Upper lobe of left lung (tissue), 6 donors: ENCODE data around the gene IDI1. TPM values are rescaled to one million over a fixed set of nuclear protein-coding genes. Genes with fewer than 3 reads are reported as not detected.

Experiments
- ATAC-seq, 2 donors: fragments of 200-7000 bp; cut with Tn5 transposase; one replicate each; pipeline ENCODE4 v1.9.1; 2022; ENCODE audit warnings: mild to moderate bottlenecking in 2 of 2, moderate library complexity in 2 of 2; ENCODE audit not compliant: low FRiP score in 2 of 2
- DNase-seq, 2 donors: peaks; one replicate each; pipeline ENCODE4 v3.0.0-alpha.2; 2019 to 2020
- H3K27ac ChIP-seq, 4 donors: fragments of 200-600 bp; sonication (generic); one replicate each; pipeline ENCODE4 v1.5.1; 2016 to 2019
- H3K27me3 ChIP-seq, 4 donors: fragments of 200-600 bp; sonication (generic); one replicate each; pipeline ENCODE4 v1.5.1; 2017 to 2019
- H3K36me3 ChIP-seq, 4 donors: fragments of 200-600 bp; sonication (generic); one replicate each; pipeline ENCODE4 v1.5.1; 2016 to 2019
- H3K4me1 ChIP-seq, 4 donors: fragments of 200-600 bp; sonication (generic); one replicate each; pipeline ENCODE4 v1.5.1; 2018 to 2019
- H3K4me3 ChIP-seq, 4 donors: fragments of 200-600 bp; sonication (generic); one replicate each; pipeline ENCODE4 v1.5.1; 2017 to 2019; ENCODE audit warnings: mild to moderate bottlenecking in 2 of 4, moderate library complexity in 1 of 4
- H3K9me3 ChIP-seq, 4 donors: fragments of 200-600 bp; sonication (generic); one replicate each; pipeline ENCODE4 v1.5.1; 2018 to 2019
- EP300 ChIP-seq, 4 donors: sonication (generic); formaldehyde crosslinking; IDR thresholded peaks; one replicate each; pipeline ENCODE4 v1.5.1; 2017; ENCODE audit warnings: antibody characterized with exemption in 4 of 4, control low read depth in 2 of 4
- POLR2A ChIP-seq, 4 donors: fragments of 450-650 bp; IDR thresholded peaks; one replicate each; pipeline ENCODE4 v1.5.1; 2016 to 2017; ENCODE audit warnings: antibody characterized with exemption in 4 of 4, mild to moderate bottlenecking in 2 of 4
- POLR2AphosphoS5 ChIP-seq, 2 donors: sonication (generic); formaldehyde crosslinking; IDR thresholded peaks; one replicate each; pipeline ENCODE4 v1.5.1; 2017; ENCODE audit warnings: antibody characterized with exemption in 2 of 2
- WGBS, 2 donors: methylation state at CpG; one replicate each; pipeline ENCODE4 v1.1.5; 2017 to 2018; 5-methylcytosine and 5-hydroxymethylcytosine counted together
- total RNA-seq, 6 donors: library from RNA; depleted of rRNA in 4 of 6; stranded (reverse); fragments of >200 nt in 4 of 6; gene quantifications; one replicate each; pipeline versions ENCODE4 v1.1.0 to v1.2.1, GENCODE V29; 2016 to 2021
- TF ChIP-seq, protein P1 (sequence below), 6 experiments: fragments of 450-650 bp in 4 of 6; fragments of 200-600 bp in 2 of 6; sonication (generic) in 2 of 6; IDR thresholded peaks; one replicate each; pipeline ENCODE4 v1.5.1; 2016 to 2019; ENCODE audit warnings: antibody characterized with exemption in 6 of 6
- donor health status: DM: no; HTN: no; CAD: no; lungs with moderate emphysema.
- donor health status: DM: no; HTN: yes; CAD: no; lungs with severe emphysema.

The IDI1 gene
- total RNA-seq, 6 donors from 2014 or later, result 35.6 to 100 (median 79.1) TPM

DNA sequence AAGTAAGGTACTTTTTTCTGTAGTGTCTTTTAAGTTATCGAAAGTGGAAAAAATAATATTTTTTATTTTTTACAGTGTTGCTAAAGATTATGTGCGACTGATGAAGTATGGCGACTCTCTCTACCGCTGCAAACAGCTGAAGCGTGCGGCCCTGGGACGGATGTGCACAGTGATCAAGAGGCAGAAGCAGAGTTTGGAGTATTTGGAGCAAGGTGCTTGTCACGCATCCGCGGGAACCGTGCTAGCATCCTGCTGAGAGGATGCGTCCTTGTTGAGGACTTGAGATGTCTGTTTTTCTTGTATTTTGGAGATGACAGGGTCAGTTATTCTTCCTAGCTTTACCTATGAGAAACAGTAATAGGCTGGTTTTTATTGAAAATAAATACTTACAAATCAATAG is 52.9 kb downstream of the IDI1 start:
- H3K27me3 ChIP-seq, result no peaks in the 10 kb centered on the region
- no peak overlapping the region for H3K27ac ChIP-seq
- H3K4me3 ChIP-seq, result no peak overlapping the region
- no peak for ATAC-seq
- no peaks in the 10 kb centered on the region for H3K9me3 ChIP-seq
- H3K36me3 ChIP-seq, result peaks cover 35 to 85% (median 70%) of the 10 kb centered on the region in 4 donors
- H3K4me1 ChIP-seq, result no peaks in the 10 kb centered on the region
- WGBS, 2 donors, result 96 to 98% methylated on average over 12 of the region's 12 CpGs
- no peak for DNase-seq
- no peak for TF ChIP-seq POLR2AphosphoS5 (IDR thresholded peaks at IDR 0.05)
- TF ChIP-seq, protein P1, sequence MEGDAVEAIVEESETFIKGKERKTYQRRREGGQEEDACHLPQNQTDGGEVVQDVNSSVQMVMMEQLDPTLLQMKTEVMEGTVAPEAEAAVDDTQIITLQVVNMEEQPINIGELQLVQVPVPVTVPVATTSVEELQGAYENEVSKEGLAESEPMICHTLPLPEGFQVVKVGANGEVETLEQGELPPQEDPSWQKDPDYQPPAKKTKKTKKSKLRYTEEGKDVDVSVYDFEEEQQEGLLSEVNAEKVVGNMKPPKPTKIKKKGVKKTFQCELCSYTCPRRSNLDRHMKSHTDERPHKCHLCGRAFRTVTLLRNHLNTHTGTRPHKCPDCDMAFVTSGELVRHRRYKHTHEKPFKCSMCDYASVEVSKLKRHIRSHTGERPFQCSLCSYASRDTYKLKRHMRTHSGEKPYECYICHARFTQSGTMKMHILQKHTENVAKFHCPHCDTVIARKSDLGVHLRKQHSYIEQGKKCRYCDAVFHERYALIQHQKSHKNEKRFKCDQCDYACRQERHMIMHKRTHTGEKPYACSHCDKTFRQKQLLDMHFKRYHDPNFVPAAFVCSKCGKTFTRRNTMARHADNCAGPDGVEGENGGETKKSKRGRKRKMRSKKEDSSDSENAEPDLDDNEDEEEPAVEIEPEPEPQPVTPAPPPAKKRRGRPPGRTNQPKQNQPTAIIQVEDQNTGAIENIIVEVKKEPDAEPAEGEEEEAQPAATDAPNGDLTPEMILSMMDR (IDR thresholded peaks at IDR 0.05), result no peak

DNA sequence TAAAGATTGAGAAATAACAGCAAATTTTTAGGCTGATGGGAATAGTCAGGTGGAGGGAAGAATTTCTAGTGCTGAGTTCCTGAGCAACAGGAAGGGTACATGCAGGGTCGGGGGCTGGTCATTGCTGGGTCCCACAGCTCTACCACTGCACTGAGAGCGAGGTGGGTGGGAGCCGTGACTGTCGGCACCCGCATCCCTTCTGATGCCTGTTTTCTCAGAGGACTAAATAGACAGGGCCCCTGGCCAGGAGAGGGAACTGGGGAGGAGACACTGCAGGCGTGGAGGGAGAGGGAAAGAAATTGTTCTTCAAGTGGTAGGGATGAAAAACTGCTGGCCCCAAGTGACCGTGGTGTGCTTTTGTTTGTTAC is 53.4 kb downstream of the IDI1 start:
- peaks cover 31 to 80% (median 66%) of the 10 kb centered on the region in 4 donors for H3K36me3 ChIP-seq
- no peak for DNase-seq
- TF ChIP-seq, protein P1 (IDR thresholded peaks at IDR 0.05), result no peak
- TF ChIP-seq POLR2A (IDR thresholded peaks at IDR 0.05), result no peak
- TF ChIP-seq EP300 (IDR thresholded peaks at IDR 0.05), result no peak
- TF ChIP-seq POLR2AphosphoS5 (IDR thresholded peaks at IDR 0.05), result no peak
- no peaks in the 10 kb centered on the region for H3K9me3 ChIP-seq
- 95 to 98% methylated on average over 7 of the region's 7 CpGs for WGBS, 2 donors
- no peak overlapping the region for H3K4me3 ChIP-seq
- H3K27ac ChIP-seq, result no peak overlapping the region
- H3K4me1 ChIP-seq, result peaks cover 0 to 2% (median 0%) of the 10 kb centered on the region in 4 donors
- no peaks in the 10 kb centered on the region for H3K27me3 ChIP-seq
- no peak for ATAC-seq

DNA sequence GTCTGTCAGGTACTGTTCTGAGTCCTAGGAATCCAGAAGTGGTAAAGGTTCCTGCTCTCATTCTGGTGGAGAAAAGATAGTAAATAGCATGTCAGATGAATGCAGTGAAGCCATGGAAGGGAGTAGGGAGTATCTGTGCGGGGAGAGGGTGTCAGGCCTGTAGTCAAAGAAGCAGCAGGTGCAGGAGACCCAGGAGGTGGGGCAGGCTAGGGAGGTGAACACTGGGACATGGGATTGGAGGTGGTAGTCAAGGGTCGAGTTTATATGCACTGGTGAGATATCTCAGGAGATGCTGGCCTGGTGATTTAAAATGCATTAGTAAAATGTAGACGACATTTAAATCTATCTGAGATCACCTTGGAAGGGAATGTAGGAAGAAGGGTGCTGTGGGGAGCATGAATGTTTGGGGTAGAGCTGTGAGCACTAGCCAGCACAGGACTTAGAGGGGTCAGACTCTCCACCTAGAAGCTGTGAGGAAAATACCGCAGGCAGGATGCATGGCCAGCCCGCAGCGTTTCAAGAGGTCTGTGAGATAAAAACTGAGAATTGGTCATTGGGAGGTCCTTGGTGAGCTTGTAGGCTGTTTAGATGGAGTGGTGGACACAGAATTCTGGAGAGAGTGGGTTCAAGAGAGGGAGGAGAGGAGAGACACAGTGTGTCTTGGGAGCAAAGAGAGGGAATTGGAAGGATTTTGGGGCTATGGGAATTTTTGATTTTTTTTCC is 53.9 kb downstream of the IDI1 start:
- no peak overlapping the region for H3K4me3 ChIP-seq
- no peak for ATAC-seq
- H3K27me3 ChIP-seq, result no peaks in the 10 kb centered on the region
- no peaks in the 10 kb centered on the region for H3K9me3 ChIP-seq
- DNase-seq, result no peak
- peaks cover 0 to 8% (median 2%) of the 10 kb centered on the region in 4 donors for H3K4me1 ChIP-seq
- H3K36me3 ChIP-seq, result peaks cover 30 to 74% (median 61%) of the 10 kb centered on the region in 4 donors
- no peak for TF ChIP-seq POLR2AphosphoS5 (IDR thresholded peaks at IDR 0.05)
- TF ChIP-seq, protein P1 (IDR thresholded peaks at IDR 0.05), result no peak
- TF ChIP-seq EP300 (IDR thresholded peaks at IDR 0.05), result no peak
- no peak for TF ChIP-seq POLR2A (IDR thresholded peaks at IDR 0.05)
- 91 to 94% methylated on average over 6 of the region's 6 CpGs for WGBS, 2 donors
- H3K27ac ChIP-seq, result no peak overlapping the region

DNA sequence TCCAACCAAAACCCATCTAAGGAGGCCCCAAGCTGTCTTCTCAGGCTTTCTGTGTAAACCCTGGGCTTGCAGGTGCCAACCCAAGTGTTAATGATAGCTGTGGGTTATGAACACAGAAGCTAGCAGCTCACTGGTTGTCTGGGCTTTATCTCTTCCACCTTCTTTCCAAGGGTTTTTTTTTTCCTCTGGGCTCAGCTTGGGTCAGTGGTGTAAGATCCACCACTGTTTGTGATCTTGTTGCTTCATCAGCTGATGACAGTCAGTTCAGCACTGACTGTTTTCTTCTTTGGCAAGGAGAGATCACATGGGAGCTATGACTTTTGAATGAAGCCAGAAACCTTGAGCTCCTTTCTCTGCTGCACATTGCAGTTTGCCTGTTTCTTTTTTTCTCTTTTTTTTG is 56.0 kb downstream of the IDI1 start:
- Histone ChIP-seq H3K27me3 (no peaks in the 10 kb centered on the region), H3K9me3 (no peaks in the 10 kb centered on the region), H3K27ac (no peak overlapping the region), H3K4me3 (no peak overlapping the region), H3K36me3 (peaks cover 16 to 53% (median 41%) of the 10 kb centered on the region in 4 donors), H3K4me1 (peaks cover 11 to 21% (median 13%) of the 10 kb centered on the region in 4 donors)
- ATAC-seq (no peak), DNase-seq (no peak)
- no peak for TF ChIP-seq EP300 (IDR thresholded peaks at IDR 0.05)
- TF ChIP-seq, protein P1 (IDR thresholded peaks at IDR 0.05), result no peak
- no peak for TF ChIP-seq POLR2AphosphoS5 (IDR thresholded peaks at IDR 0.05)
- no peak for TF ChIP-seq POLR2A (IDR thresholded peaks at IDR 0.05)

DNA sequence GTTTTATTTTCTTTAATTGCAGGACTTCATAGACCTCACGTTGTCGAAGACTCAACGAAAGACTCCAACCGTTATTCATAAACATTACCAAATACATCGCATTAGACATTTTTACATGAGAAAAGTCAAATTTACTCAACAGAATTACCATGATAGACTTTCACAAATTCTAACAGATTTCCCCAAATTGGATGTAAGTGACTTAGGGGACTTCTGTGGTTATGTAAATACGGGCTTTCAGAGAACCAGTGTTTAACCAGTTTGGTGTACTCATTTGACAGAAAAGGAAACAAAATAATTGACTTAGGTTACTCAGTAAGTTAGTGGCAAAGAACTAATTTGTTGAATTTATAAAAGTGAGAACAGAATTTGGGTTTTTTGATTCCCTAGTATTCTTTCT is 56.5 kb downstream of the IDI1 start:
- H3K9me3 ChIP-seq, result no peaks in the 10 kb centered on the region
- no peak for TF ChIP-seq EP300 (IDR thresholded peaks at IDR 0.05)
- no peak for TF ChIP-seq POLR2AphosphoS5 (IDR thresholded peaks at IDR 0.05)
- TF ChIP-seq, protein P1 (IDR thresholded peaks at IDR 0.05), result no peak
- no peak for TF ChIP-seq POLR2A (IDR thresholded peaks at IDR 0.05)
- no peak for ATAC-seq
- H3K27me3 ChIP-seq, result no peaks in the 10 kb centered on the region
- WGBS, 2 donors, result 85 to 94% methylated on average over 6 of the region's 6 CpGs
- H3K4me1 ChIP-seq, result peaks cover 11 to 24% (median 14%) of the 10 kb centered on the region in 4 donors
- no peak for DNase-seq
- H3K36me3 ChIP-seq, result peaks cover 13 to 49% (median 37%) of the 10 kb centered on the region in 4 donors
- H3K4me3 ChIP-seq, result no peak overlapping the region
- no peak overlapping the region for H3K27ac ChIP-seq
